Thyroid gland (tissue), 4 donors: Measurements from ENCODE around the gene FRMD8. TPM values are rescaled to one million over a fixed set of nuclear protein-coding genes. Genes with fewer than 3 reads are reported as not detected.

ENCODE experiments used
- DNase-seq, 2 donors: peaks; one replicate each; pipeline ENCODE4 v3.0.0-alpha.2; 2019
- H3K27ac ChIP-seq, 3 donors: fragments of 200-600 bp; sonication (generic); 1 replicate in 2 of 3; 2 replicates in 1 of 3; pipeline ENCODE4 v1.5.1; 2016 to 2019; ENCODE audit warnings: mild to moderate bottlenecking in 1 of 3, moderate library complexity in 1 of 3
- H3K27me3 ChIP-seq: fragments of 200-600 bp; sonication (generic); one replicate; pipeline ENCODE4 v1.5.1; 2019
- H3K36me3 ChIP-seq, 2 donors: fragments of 200-600 bp; sonication (generic); one replicate each; pipeline ENCODE4 v1.5.1; 2016 to 2019
- H3K4me1 ChIP-seq, 2 donors: fragments of 200-600 bp; sonication (generic); one replicate each; pipeline ENCODE4 v1.5.1; 2017 to 2019
- H3K4me3 ChIP-seq, 3 donors: fragments of 200-600 bp; sonication (generic); replicated peaks in 1 of 3; 1 replicate in 2 of 3; 2 replicates in 1 of 3; pipeline ENCODE4 v1.5.1; 2016; ENCODE audit warnings: mild to moderate bottlenecking in 1 of 3
- H3K9me3 ChIP-seq: fragments of 200-600 bp; sonication (generic); one replicate; pipeline ENCODE4 v1.5.1; 2017
- CTCF ChIP-seq, 6 experiments: fragments of 200-600 bp in 3 of 6; fragments of 450-650 bp in 3 of 6; sonication (generic) in 3 of 6; IDR thresholded peaks; one replicate each; pipeline ENCODE4 v1.5.1; 2016 to 2019; ENCODE audit warnings: antibody characterized with exemption in 6 of 6, mild to moderate bottlenecking in 2 of 6, inconsistent platforms in 1 of 6, moderate library complexity in 1 of 6
- POLR2A ChIP-seq, 2 donors: fragments of 450-650 bp; IDR thresholded peaks; one replicate each; pipeline ENCODE4 v1.6.1; 2017; ENCODE audit warnings: antibody characterized with exemption in 2 of 2, mild to moderate bottlenecking in 2 of 2, moderate library complexity in 1 of 2
- WGBS, 2 donors: methylation state at CpG; one replicate each; pipeline ENCODE4 v1.1.5; 2017; 5-methylcytosine and 5-hydroxymethylcytosine counted together
- intact Hi-C: fragments of 100-400 bp; cut with DNase I; formaldehyde crosslinking; loops from one replicate; pipeline ENCODE4 v1.15.1; 2023
- total RNA-seq, 4 donors: library from RNA; depleted of rRNA; stranded (reverse); fragments of >200 nt; gene quantifications; one replicate each; pipeline ENCODE4 v1.2.3, GENCODE V29; 2016

The FRMD8 gene
- total RNA-seq, 4 donors from 2014 or later: 22.5 to 44.9 (median 31.0) TPM

GRCh38 chr11:65435411-65435931, 49.0 kb downstream of the FRMD8 start:
- peaks cover 29 to 30% of the 10 kb centered on the region in 2 donors for H3K36me3 ChIP-seq
- no peaks in the 10 kb centered on the region for H3K27me3 ChIP-seq
- intact Hi-C loops: no loop called here
- TF ChIP-seq POLR2A (IDR thresholded peaks at IDR 0.05): peak in 1 of 2 donors; percentile 44
- no peak for TF ChIP-seq CTCF (IDR thresholded peaks at IDR 0.05)
- peaks cover 64 to 82% of the 10 kb centered on the region in 2 donors for H3K4me1 ChIP-seq
- peak in 1 of 2 donors; percentile 26 for DNase-seq
- peak overlapping the region; percentile 82 to 100 (median 85) for H3K27ac ChIP-seq
- 84 to 86% methylated on average over 9 of the region's 9 CpGs for whole genome bisulfite sequencing, 2 donors
- no peak overlapping the region for H3K4me3 ChIP-seq
- H3K9me3 ChIP-seq: no peaks in the 10 kb centered on the region

- Histone ChIP-seq H3K36me3 (peaks cover 29 to 30% of the 10 kb centered on the region in 2 donors), H3K27ac (peak overlapping the region; percentile 82 to 100 (median 85)), H3K9me3 (no peaks in the 10 kb centered on the region), H3K4me1 (peaks cover 65 to 87% of the 10 kb centered on the region in 2 donors), H3K4me3 (no peak overlapping the region), H3K27me3 (no peaks in the 10 kb centered on the region)
- peak; percentile 63 to 65 for DNase-seq
- WGBS, 2 donors: 81 to 86% methylated on average over 8 of the region's 8 CpGs
- intact Hi-C loops: no loop called here
- TF ChIP-seq POLR2A (IDR thresholded peaks at IDR 0.05) (no peak), CTCF (IDR thresholded peaks at IDR 0.05) (no peak)
Measured at GRCh38 chr11:65435981-65436411, 49.6 kb downstream of the FRMD8 start.

GRCh38 chr11:65436412-65437032, 50.1 kb downstream of the FRMD8 start:
- 77 to 96% methylated on average over 5 of the region's 5 CpGs for WGBS, 2 donors
- H3K9me3 ChIP-seq: no peaks in the 10 kb centered on the region
- TF ChIP-seq POLR2A (IDR thresholded peaks at IDR 0.05) (peak in 1 of 2 donors; percentile 15), CTCF (IDR thresholded peaks at IDR 0.05) (no peak)
- H3K36me3 ChIP-seq: peaks cover 29 to 30% of the 10 kb centered on the region in 2 donors
- H3K4me3 ChIP-seq: no peak overlapping the region
- peak; percentile 40 to 46 for DNase-seq
- intact Hi-C loops: no loop called here
- peak overlapping the region; percentile 82 to 100 (median 85) for H3K27ac ChIP-seq
- H3K27me3 ChIP-seq: no peaks in the 10 kb centered on the region
- H3K4me1 ChIP-seq: peaks cover 69 to 87% of the 10 kb centered on the region in 2 donors

GRCh38 chr11:65437436-65438227, 51.2 kb downstream of the FRMD8 start:
- peaks cover 78 to 93% of the 10 kb centered on the region in 2 donors for H3K4me1 ChIP-seq
- H3K27me3 ChIP-seq: no peaks in the 10 kb centered on the region
- no peak overlapping the region for H3K4me3 ChIP-seq
- intact Hi-C loops: no loop called here
- 86 to 87% methylated on average over 14 of the region's 14 CpGs for WGBS, 2 donors
- H3K36me3 ChIP-seq: peaks cover 29 to 38% of the 10 kb centered on the region in 2 donors
- TF ChIP-seq CTCF (IDR thresholded peaks at IDR 0.05) (no peak), POLR2A (IDR thresholded peaks at IDR 0.05) (peak in 1 of 2 donors; percentile 38)
- H3K27ac ChIP-seq: peak overlapping the region; percentile 82 to 100 (median 87)
- DNase-seq: peak; percentile 40 to 51
- H3K9me3 ChIP-seq: no peaks in the 10 kb centered on the region
